Activated naive CD4-positive, alpha-beta T cell treated with anti-CD3 and anti-CD28 coated beads, Interleukin-2, amount 10 ng/mL, durations not matched to agents 7 days and 5 days (primary cell): ENCODE measurements around the gene CASZ1.

Source experiments
- CTCF ChIA-PET: fragments of 350-600 bp; sonication (Branson Sonifier 250); formaldehyde crosslinking; loops from one replicate; lab custom pipeline; 2021; ENCODE audit warnings: antibody characterized with exemption; lab: Charles Lee
- DNase-seq: peaks from one replicate; pipeline ENCODE4 v3.0.0-alpha.2; 2020
- H3K27ac Mint-ChIP-seq: one replicate; pipeline ENCODE4 v1.8.0; 2021; ENCODE audit warnings: mild to moderate bottlenecking, moderate library complexity, mixed read lengths
- H3K27me3 Mint-ChIP-seq: one replicate; pipeline ENCODE4 v1.8.0; 2021; ENCODE audit warnings: mild to moderate bottlenecking, mixed read lengths
- H3K36me3 Mint-ChIP-seq: one replicate; pipeline ENCODE4 v1.8.0; 2021; ENCODE audit warnings: mixed read lengths
- H3K4me1 Mint-ChIP-seq: one replicate; pipeline ENCODE4 v1.8.0; 2021; ENCODE audit warnings: mixed read lengths
- H3K4me3 Mint-ChIP-seq: one replicate; pipeline ENCODE4 v1.8.0; 2021; ENCODE audit warnings: mild to moderate bottlenecking, moderate library complexity, mixed read lengths
- H3K9me3 Mint-ChIP-seq: one replicate; pipeline ENCODE4 v1.8.0; 2021; ENCODE audit warnings: mixed read lengths

CASZ1 gene

GRCh38 chr1:10796029-10796944 lies at the start of gene CASZ1:
CASZ1 (minus strand) TSS chr1:10796646; CDS start chr1:10693889, 102,757 bp downstream.
- H3K9me3 Mint-ChIP-seq: no peaks in the 10 kb centered on the region
- H3K36me3 Mint-ChIP-seq: no peaks in the 10 kb centered on the region
- no peak within 1 kb of the TSS for H3K27ac Mint-ChIP-seq
- CTCF ChIA-PET: no interaction called here
- DNase-seq: no peak
- H3K4me1 Mint-ChIP-seq: peaks cover 15% of the 10 kb centered on the region
- H3K4me3 Mint-ChIP-seq: peak within 1 kb of the TSS; percentile 71
- H3K27me3 Mint-ChIP-seq: peaks cover 81% of the 10 kb centered on the region

- Mint-ChIP-seq H3K27me3 (peaks cover 38% of the 10 kb centered on the region), H3K36me3 (no peaks in the 10 kb centered on the region), H3K4me1 (no peaks in the 10 kb centered on the region), H3K9me3 (no peaks in the 10 kb centered on the region), H3K27ac (no peak overlapping the region), H3K4me3 (no peak overlapping the region)
- no peak for DNase-seq
- CTCF ChIA-PET: no interaction called here
Measured at GRCh38 chr1:10843697-10844096, 47.3 kb upstream of the CASZ1 start.

GRCh38 chr1:10841118-10841517 lies 44.7 kb upstream of the CASZ1 start:
- Mint-ChIP-seq H3K27me3 (peaks cover 49% of the 10 kb centered on the region), H3K27ac (no peak overlapping the region), H3K9me3 (no peaks in the 10 kb centered on the region), H3K36me3 (no peaks in the 10 kb centered on the region), H3K4me1 (no peaks in the 10 kb centered on the region), H3K4me3 (no peak overlapping the region)
- no peak for DNase-seq
- CTCF ChIA-PET: no interaction called here

- no peak overlapping the region for H3K27ac Mint-ChIP-seq
- no peaks in the 10 kb centered on the region for H3K9me3 Mint-ChIP-seq
- no peaks in the 10 kb centered on the region for H3K4me1 Mint-ChIP-seq
- DNase-seq: no peak
- CTCF ChIA-PET: no interaction called here
- no peak overlapping the region for H3K4me3 Mint-ChIP-seq
- no peaks in the 10 kb centered on the region for H3K36me3 Mint-ChIP-seq
- peaks cover 58% of the 10 kb centered on the region for H3K27me3 Mint-ChIP-seq
Measured at GRCh38 chr1:10839188-10839770, 42.8 kb upstream of the CASZ1 start.

- Mint-ChIP-seq H3K4me3 (no peak overlapping the region), H3K27me3 (peaks cover 63% of the 10 kb centered on the region), H3K27ac (no peak overlapping the region), H3K9me3 (no peaks in the 10 kb centered on the region), H3K4me1 (no peaks in the 10 kb centered on the region), H3K36me3 (no peaks in the 10 kb centered on the region)
- DNase-seq: no peak
- CTCF ChIA-PET: no interaction called here
Measured at GRCh38 chr1:10838541-10838940, 42.1 kb upstream of the CASZ1 start.

- no peak for DNase-seq
- CTCF ChIA-PET: no interaction called here
- Mint-ChIP-seq H3K4me3 (no peak overlapping the region), H3K36me3 (no peaks in the 10 kb centered on the region), H3K4me1 (no peaks in the 10 kb centered on the region), H3K9me3 (no peaks in the 10 kb centered on the region), H3K27me3 (peaks cover 72% of the 10 kb centered on the region), H3K27ac (no peak overlapping the region)
Measured at GRCh38 chr1:10836726-10837125, 40.3 kb upstream of the CASZ1 start.

GRCh38 chr1:10835822-10836421 lies 39.5 kb upstream of the CASZ1 start:
- Mint-ChIP-seq H3K4me3 (no peak overlapping the region), H3K4me1 (no peaks in the 10 kb centered on the region), H3K9me3 (no peaks in the 10 kb centered on the region), H3K27ac (no peak overlapping the region), H3K36me3 (no peaks in the 10 kb centered on the region), H3K27me3 (peaks cover 79% of the 10 kb centered on the region)
- no peak for DNase-seq
- CTCF ChIA-PET: no interaction called here

GRCh38 chr1:10835421-10835820 lies 39.0 kb upstream of the CASZ1 start:
- H3K36me3 Mint-ChIP-seq: no peaks in the 10 kb centered on the region
- no peaks in the 10 kb centered on the region for H3K9me3 Mint-ChIP-seq
- no peaks in the 10 kb centered on the region for H3K4me1 Mint-ChIP-seq
- H3K4me3 Mint-ChIP-seq: no peak overlapping the region
- CTCF ChIA-PET: no interaction called here
- no peak for DNase-seq
- peaks cover 82% of the 10 kb centered on the region for H3K27me3 Mint-ChIP-seq
- no peak overlapping the region for H3K27ac Mint-ChIP-seq

GRCh38 chr1:10834770-10835412 lies 38.4 kb upstream of the CASZ1 start:
- Mint-ChIP-seq H3K27ac (no peak overlapping the region), H3K4me3 (no peak overlapping the region), H3K36me3 (no peaks in the 10 kb centered on the region), H3K9me3 (no peaks in the 10 kb centered on the region), H3K4me1 (no peaks in the 10 kb centered on the region), H3K27me3 (peaks cover 84% of the 10 kb centered on the region)
- CTCF ChIA-PET: no interaction called here
- no peak for DNase-seq

- Mint-ChIP-seq H3K27me3 (peaks cover 88% of the 10 kb centered on the region), H3K4me3 (no peak overlapping the region), H3K9me3 (no peaks in the 10 kb centered on the region), H3K4me1 (no peaks in the 10 kb centered on the region), H3K36me3 (no peaks in the 10 kb centered on the region), H3K27ac (no peak overlapping the region)
- CTCF ChIA-PET: interaction anchor here (0.9 kb wide), 1 partner anchor 43 kb away, joined by 3 read pairs; no protein-coding TSS in a partner anchor
- DNase-seq: no peak
Measured at GRCh38 chr1:10833630-10834557, 37.4 kb upstream of the CASZ1 start.

GRCh38 chr1:10832703-10833102 lies 36.3 kb upstream of the CASZ1 start:
- Mint-ChIP-seq H3K27ac (no peak overlapping the region), H3K9me3 (no peaks in the 10 kb centered on the region), H3K4me1 (no peaks in the 10 kb centered on the region), H3K27me3 (peaks cover 92% of the 10 kb centered on the region), H3K36me3 (no peaks in the 10 kb centered on the region), H3K4me3 (no peak overlapping the region)
- CTCF ChIA-PET: interaction anchor here (0.6 kb wide), 1 partner anchor 498 kb away, joined by 5 read pairs; no protein-coding TSS in a partner anchor
- no peak for DNase-seq

- H3K27ac Mint-ChIP-seq: no peak overlapping the region
- no peaks in the 10 kb centered on the region for H3K9me3 Mint-ChIP-seq
- peaks cover 80% of the 10 kb centered on the region for H3K27me3 Mint-ChIP-seq
- no peaks in the 10 kb centered on the region for H3K36me3 Mint-ChIP-seq
- CTCF ChIA-PET: no interaction called here
- no peaks in the 10 kb centered on the region for H3K4me1 Mint-ChIP-seq
- no peak for DNase-seq
- no peak overlapping the region for H3K4me3 Mint-ChIP-seq
Measured at GRCh38 chr1:10830961-10831668, 34.7 kb upstream of the CASZ1 start.

GRCh38 chr1:10829965-10830515 lies 33.6 kb upstream of the CASZ1 start:
- Mint-ChIP-seq H3K27me3 (peaks cover 75% of the 10 kb centered on the region), H3K27ac (no peak overlapping the region), H3K9me3 (no peaks in the 10 kb centered on the region), H3K36me3 (no peaks in the 10 kb centered on the region), H3K4me3 (no peak overlapping the region), H3K4me1 (no peaks in the 10 kb centered on the region)
- DNase-seq: no peak
- CTCF ChIA-PET: no interaction called here
